ENCODE data around the gene PRH2. TPM values are rescaled to one million over a fixed set of nuclear protein-coding genes. Genes with fewer than 3 reads are reported as not detected.

Gene PRH2
- total RNA-seq, 1 donor from 2014 or later, result not detected

DNA sequence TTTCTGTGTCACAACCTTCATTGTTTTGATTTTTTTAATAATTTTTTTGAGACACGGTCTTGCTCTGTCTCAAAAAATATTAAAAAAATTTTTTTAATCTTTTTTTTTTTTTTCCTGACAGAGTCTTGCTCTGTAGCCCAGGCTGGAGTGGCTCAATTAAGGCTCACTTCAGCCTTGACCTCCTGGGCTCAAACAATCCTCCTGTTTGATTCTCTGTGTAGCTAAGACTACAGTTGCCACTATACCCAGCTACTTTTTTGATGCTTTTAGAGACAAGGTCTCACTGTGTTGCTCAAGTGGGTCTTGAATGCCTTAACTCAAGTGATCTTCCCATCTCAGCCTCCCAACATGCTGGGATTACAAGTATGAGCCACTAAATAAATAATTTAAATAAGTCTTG is 9.2 kb upstream of the PRH2 start:
- H3K36me3 ChIP-seq, result no peaks in the 10 kb centered on the region
- intact Hi-C loops (cut with DNase I), result no loop called here
- H3K27me3 ChIP-seq, result no peaks in the 10 kb centered on the region
- DNase-seq (no peak), ATAC-seq (no peak)
- no peak overlapping the region for H3K27ac ChIP-seq
- TF ChIP-seq, protein P1, sequence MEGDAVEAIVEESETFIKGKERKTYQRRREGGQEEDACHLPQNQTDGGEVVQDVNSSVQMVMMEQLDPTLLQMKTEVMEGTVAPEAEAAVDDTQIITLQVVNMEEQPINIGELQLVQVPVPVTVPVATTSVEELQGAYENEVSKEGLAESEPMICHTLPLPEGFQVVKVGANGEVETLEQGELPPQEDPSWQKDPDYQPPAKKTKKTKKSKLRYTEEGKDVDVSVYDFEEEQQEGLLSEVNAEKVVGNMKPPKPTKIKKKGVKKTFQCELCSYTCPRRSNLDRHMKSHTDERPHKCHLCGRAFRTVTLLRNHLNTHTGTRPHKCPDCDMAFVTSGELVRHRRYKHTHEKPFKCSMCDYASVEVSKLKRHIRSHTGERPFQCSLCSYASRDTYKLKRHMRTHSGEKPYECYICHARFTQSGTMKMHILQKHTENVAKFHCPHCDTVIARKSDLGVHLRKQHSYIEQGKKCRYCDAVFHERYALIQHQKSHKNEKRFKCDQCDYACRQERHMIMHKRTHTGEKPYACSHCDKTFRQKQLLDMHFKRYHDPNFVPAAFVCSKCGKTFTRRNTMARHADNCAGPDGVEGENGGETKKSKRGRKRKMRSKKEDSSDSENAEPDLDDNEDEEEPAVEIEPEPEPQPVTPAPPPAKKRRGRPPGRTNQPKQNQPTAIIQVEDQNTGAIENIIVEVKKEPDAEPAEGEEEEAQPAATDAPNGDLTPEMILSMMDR (IDR thresholded peaks at IDR 0.05), result no peak
- no peak overlapping the region for H3K4me3 ChIP-seq
- H3K9me3 ChIP-seq, result no peaks in the 10 kb centered on the region
- H3K4me1 ChIP-seq, result no peaks in the 10 kb centered on the region

DNA sequence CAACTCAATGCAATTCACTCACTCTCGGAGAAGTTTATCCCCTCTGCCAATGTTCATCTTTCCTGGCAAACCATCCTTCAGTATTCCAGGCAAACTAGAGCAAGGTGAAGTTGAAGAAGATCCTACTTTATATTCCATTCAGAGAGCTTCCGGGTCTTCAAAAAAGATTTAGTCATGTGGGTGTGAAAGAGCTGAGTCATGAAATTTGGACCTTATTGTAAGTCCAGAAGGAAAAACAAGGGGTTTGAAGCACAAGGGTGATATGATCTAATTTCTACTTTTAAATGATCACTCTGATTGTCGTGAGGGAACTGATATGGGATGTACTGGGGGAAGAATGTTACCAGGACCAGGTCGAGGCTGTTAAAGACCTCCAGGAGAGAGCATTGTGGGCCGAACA is 2.8 kb upstream of the PRH2 start:
- TF ChIP-seq, protein P1 (IDR thresholded peaks at IDR 0.05), result no peak
- H3K27ac ChIP-seq, result no peak overlapping the region
- no peaks in the 10 kb centered on the region for H3K36me3 ChIP-seq
- no peak overlapping the region for H3K4me3 ChIP-seq
- H3K9me3 ChIP-seq, result no peaks in the 10 kb centered on the region
- DNase-seq, result no peak
- ATAC-seq, result no peak
- intact Hi-C loops (cut with DNase I), result no loop called here
- H3K27me3 ChIP-seq, result no peaks in the 10 kb centered on the region
- no peaks in the 10 kb centered on the region for H3K4me1 ChIP-seq

DNA sequence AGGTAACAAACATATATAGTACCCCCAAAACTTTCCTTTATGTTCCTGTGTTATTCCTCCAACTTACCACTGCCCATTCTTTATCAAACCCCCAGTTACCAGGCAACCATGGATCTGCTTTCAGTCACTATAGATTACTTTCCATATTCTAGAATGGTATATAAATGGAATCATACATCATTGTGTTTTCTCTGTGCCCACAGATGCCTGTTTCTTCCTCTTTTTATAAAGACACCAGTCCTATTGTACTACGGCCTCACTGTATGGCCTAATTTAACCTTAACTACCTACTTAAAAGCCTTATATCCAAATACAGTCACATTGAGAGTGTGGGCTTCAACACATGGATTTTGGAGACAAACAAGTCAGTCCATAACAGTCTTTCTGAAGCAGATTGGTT is 7.5 kb downstream of the PRH2 start:
- H3K4me3 ChIP-seq, result no peak overlapping the region
- DNase-seq, result no peak
- no peaks in the 10 kb centered on the region for H3K36me3 ChIP-seq
- no peaks in the 10 kb centered on the region for H3K27me3 ChIP-seq
- no peak for ATAC-seq
- no peak overlapping the region for H3K27ac ChIP-seq
- H3K9me3 ChIP-seq, result no peaks in the 10 kb centered on the region
- TF ChIP-seq, protein P1 (IDR thresholded peaks at IDR 0.05), result no peak
- intact Hi-C loops (cut with DNase I), result no loop called here
- no peaks in the 10 kb centered on the region for H3K4me1 ChIP-seq

DNA sequence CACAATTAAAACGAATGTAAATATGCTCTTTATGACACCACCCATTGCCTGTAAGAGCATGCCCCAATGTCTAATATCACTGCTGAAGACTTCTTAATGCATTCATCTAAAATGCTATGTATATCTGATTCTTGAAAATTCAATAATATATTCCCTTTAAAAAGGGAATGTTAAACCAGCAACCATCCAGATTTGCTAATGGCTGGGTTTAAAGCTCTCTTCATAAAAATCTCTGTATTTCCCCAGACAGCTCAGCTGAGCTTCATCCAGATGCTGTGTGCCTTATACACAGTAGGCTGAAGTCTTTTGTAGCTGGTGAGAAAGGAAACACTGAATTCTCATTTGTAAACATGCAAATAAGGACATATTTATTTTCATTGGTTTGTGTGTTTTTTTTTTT is 10.1 kb downstream of the PRH2 start, which contains the start of gene TAS2R14:
TAS2R14 (minus strand) TSS at position 101 of the 400 bp plus-strand sequence; CDS start at position 45, 56 bp downstream.
- H3K36me3 ChIP-seq, result no peaks in the 10 kb centered on the region
- TF ChIP-seq, protein P1 (IDR thresholded peaks at IDR 0.05), result no peak

DNA sequence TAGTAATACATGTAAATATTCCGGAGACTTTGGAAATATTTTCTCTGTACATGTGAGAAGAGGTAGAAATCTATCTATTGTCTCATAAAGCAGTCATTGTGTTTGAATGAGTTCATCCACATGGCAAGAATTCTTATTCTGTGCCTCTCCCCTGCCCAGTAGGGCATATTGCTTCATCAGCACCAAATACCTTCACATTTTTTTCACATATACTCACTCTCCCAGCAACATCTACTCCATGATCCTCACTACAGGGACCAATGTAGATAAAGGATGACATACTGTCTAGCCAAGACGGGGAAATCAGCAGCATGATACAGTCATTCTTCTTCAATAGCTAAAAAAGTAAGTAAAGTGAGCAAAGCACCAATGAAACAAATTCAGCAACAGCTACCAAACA is 11.4 kb downstream of the PRH2 start:
- intact Hi-C loops (cut with DNase I), result no loop called here
- DNase-seq (no peak), ATAC-seq (no peak)
- H3K36me3 ChIP-seq, result no peaks in the 10 kb centered on the region
- no peaks in the 10 kb centered on the region for H3K9me3 ChIP-seq
- TF ChIP-seq, protein P1 (IDR thresholded peaks at IDR 0.05), result no peak
- no peaks in the 10 kb centered on the region for H3K4me1 ChIP-seq
- no peaks in the 10 kb centered on the region for H3K27me3 ChIP-seq
- H3K4me3 ChIP-seq, result no peak overlapping the region
- no peak overlapping the region for H3K27ac ChIP-seq

More for the DNA sequence above, 10.1 kb downstream of the PRH2 start, which contains the start of gene TAS2R14:
- no peak within 1 kb of the TSS for H3K4me3 ChIP-seq
- no peak within 1 kb of the TSS for H3K27ac ChIP-seq
- no peaks in the 10 kb centered on the region for H3K27me3 ChIP-seq
- H3K9me3 ChIP-seq, result no peaks in the 10 kb centered on the region
- ATAC-seq, result no peak
- intact Hi-C loops (cut with DNase I), result no loop called here
- no peak for DNase-seq
- no peaks in the 10 kb centered on the region for H3K4me1 ChIP-seq

DNA sequence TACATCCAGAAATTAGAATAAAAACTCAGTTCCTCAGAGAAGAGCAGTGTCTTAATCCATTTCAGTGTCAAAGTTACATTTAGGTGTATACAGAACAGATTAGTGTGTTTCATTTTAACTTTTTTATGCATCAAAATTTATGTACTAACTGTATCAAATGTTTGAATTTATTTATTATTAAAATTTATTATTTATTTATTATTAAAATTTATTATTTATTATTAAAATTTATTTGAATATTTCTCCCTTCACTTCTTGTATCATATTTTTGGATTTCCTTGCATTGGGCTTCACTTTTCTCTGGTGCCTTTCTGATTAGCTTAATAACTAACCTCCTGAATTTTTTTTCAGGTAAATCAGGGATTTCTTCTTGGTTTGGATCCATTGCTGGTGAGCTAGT is 12.3 kb downstream of the PRH2 start:
- no peak for ATAC-seq
- Histone ChIP-seq H3K36me3 (no peaks in the 10 kb centered on the region), H3K27ac (no peak overlapping the region), H3K4me3 (no peak overlapping the region), H3K27me3 (no peaks in the 10 kb centered on the region), H3K4me1 (no peaks in the 10 kb centered on the region), H3K9me3 (no peaks in the 10 kb centered on the region)
- TF ChIP-seq, protein P1 (IDR thresholded peaks at IDR 0.05), result no peak
- intact Hi-C loops (cut with DNase I), result no loop called here
- no peak for DNase-seq
